Fibroblast of skin of left biceps (primary cell): ENCODE measurements around the gene OXCT1.

Source experiments
- DNase-seq, 2 experiments: peaks; one replicate each; pipeline ENCODE4 v3.0.0-alpha.2; 2013; ENCODE audit warnings: low read depth in 2 of 2

The OXCT1 gene

GRCh38 chr5:41869724-41870626, at the start of gene OXCT1:
Gene OXCT1, minus strand, starts transcription at chr5:41870425. Its CDS starts 67 bp downstream, at chr5:41870358.
- peak; percentile 50 to 52 for DNase-seq

- no peak for DNase-seq
Measured at GRCh38 chr5:41918105-41918504, 47.9 kb upstream of the OXCT1 start.

GRCh38 chr5:41908374-41909079, 38.3 kb upstream of the OXCT1 start:
- DNase-seq = no peak

GRCh38 chr5:41906151-41906550, 35.9 kb upstream of the OXCT1 start:
- no peak for DNase-seq

- peak; percentile 98 to 99 for DNase-seq
Measured at GRCh38 chr5:41903892-41904799, 33.9 kb upstream of the OXCT1 start, which contains the start of gene RIMOC1. Gene RIMOC1, plus strand, starts transcription at chr5:41904344. Its CDS starts 24 bp downstream, at chr5:41904368.

- DNase-seq = no peak
Measured at GRCh38 chr5:41903382-41903891, 33.2 kb upstream of the OXCT1 start.

- no peak for DNase-seq
Measured at GRCh38 chr5:41896230-41896629, 26.0 kb upstream of the OXCT1 start.

- no peak for DNase-seq
Measured at GRCh38 chr5:41893074-41893851, 23.0 kb upstream of the OXCT1 start.

GRCh38 chr5:41892031-41892430, 21.8 kb upstream of the OXCT1 start:
- no peak for DNase-seq

GRCh38 chr5:41891066-41891707, 21.0 kb upstream of the OXCT1 start:
- DNase-seq = no peak

- DNase-seq = no peak
Measured at GRCh38 chr5:41885286-41885685, 15.1 kb upstream of the OXCT1 start.

- no peak for DNase-seq
Measured at GRCh38 chr5:41883936-41884335, 13.7 kb upstream of the OXCT1 start.

GRCh38 chr5:41883243-41883642, 13.0 kb upstream of the OXCT1 start:
- no peak for DNase-seq

GRCh38 chr5:41882765-41883164, 12.5 kb upstream of the OXCT1 start:
- no peak for DNase-seq

- no peak for DNase-seq
Measured at GRCh38 chr5:41878643-41879478, 8.6 kb upstream of the OXCT1 start.

- no peak for DNase-seq
Measured at GRCh38 chr5:41878173-41878572, 7.9 kb upstream of the OXCT1 start.

GRCh38 chr5:41877408-41877807, 7.2 kb upstream of the OXCT1 start:
- DNase-seq = no peak

- no peak for DNase-seq
Measured at GRCh38 chr5:41876678-41877077, 6.5 kb upstream of the OXCT1 start.

GRCh38 chr5:41875121-41875520, 4.9 kb upstream of the OXCT1 start:
- DNase-seq = no peak
